IMR-90 (cell line): ENCODE data around the gene XPR1. TPM values are rescaled to one million over a fixed set of nuclear protein-coding genes. Genes with fewer than 3 reads are reported as not detected.

Experiments
- ATAC-seq: fragments of 200-7000 bp; cut with Tn5 transposase; 2 replicates; pipeline ENCODE4 v1.9.1; 2020; ENCODE audit warnings: low read depth, mild to moderate bottlenecking, moderate library complexity
- BruUV-seq: library from RNA; stranded (reverse); fragments of 400-500 nt; replicated peaks from 2 replicates; lab custom pipeline; 2021; lab: Mats Ljungman, UMichigan
- CTCF ChIA-PET: fragments of 300-600 bp; formaldehyde crosslinking; extraction: SDS; loops from one replicate; lab custom pipeline; 2021; ENCODE audit warnings: antibody characterized with exemption; lab: Yijun Ruan, JAX
- POLR2A ChIA-PET: fragments of 300-600 bp; sonication (Branson Sonifier 250); formaldehyde crosslinking; loops from one replicate; lab custom pipeline; 2022; ENCODE audit warnings: antibody characterized with exemption; ENCODE audit not compliant: unreplicated experiment; lab: Charles Lee
- DNase-seq: peaks from one replicate; pipeline ENCODE4 v3.0.0; 2013
- H2AFZ ChIP-seq: replicated peaks from 2 replicates; pipeline ENCODE3; 2013; ENCODE audit warnings: low read length, mild to moderate bottlenecking; ENCODE audit not compliant: poor library complexity
- H2AK5ac ChIP-seq: 2 replicates; pipeline ENCODE4 v1.6.1; 2013; ENCODE audit warnings: low read depth, low read length, inconsistent platforms
- H2AK9ac ChIP-seq: replicated peaks from 2 replicates; pipeline ENCODE3; 2013; ENCODE audit warnings: mild to moderate bottlenecking, low read depth, low read length, moderate library complexity; ENCODE audit not compliant: poor library complexity
- H2BK120ac ChIP-seq: 2 replicates; pipeline ENCODE4 v1.6.1; 2013; ENCODE audit warnings: low read depth, low read length, inconsistent platforms
- H2BK15ac ChIP-seq: 3 replicates; pipeline ENCODE4 v1.6.1; 2013; ENCODE audit warnings: low read depth, low read length, inconsistent platforms
- H2BK20ac ChIP-seq: 2 replicates; pipeline ENCODE4 v1.6.1; 2013; ENCODE audit warnings: low read depth, mild to moderate bottlenecking, inconsistent platforms, low read length, moderate library complexity
- H2BK5ac ChIP-seq: 2 replicates; pipeline ENCODE4 v1.6.1; 2013; ENCODE audit warnings: mild to moderate bottlenecking, low read depth, low read length, inconsistent platforms; ENCODE audit not compliant: poor library complexity, severe bottlenecking
- H3K14ac ChIP-seq: replicated peaks from 2 replicates; pipeline ENCODE4 v1.6.1; 2013; ENCODE audit warnings: low read depth, low read length, inconsistent platforms
- H3K18ac ChIP-seq: 2 replicates; pipeline ENCODE4 v1.6.1; 2013; ENCODE audit warnings: low read depth, low read length, control low read depth
- H3K23ac ChIP-seq: 2 replicates; pipeline ENCODE4 v1.6.1; 2013; ENCODE audit warnings: low read depth, low read length, inconsistent platforms
- H3K27ac ChIP-seq: 2 replicates; pipeline ENCODE4 v1.5.1; 2013; ENCODE audit warnings: mild to moderate bottlenecking, control low read depth, low read length; ENCODE audit not compliant: insufficient read depth
- H3K27me3 ChIP-seq: 2 replicates; pipeline ENCODE4 v1.6.1; 2013; ENCODE audit warnings: low read length; ENCODE audit not compliant: control insufficient read depth, insufficient read depth
- H3K36me3 ChIP-seq: 2 replicates; pipeline ENCODE4 v1.6.1; 2013; ENCODE audit warnings: low read length, mixed read lengths; ENCODE audit not compliant: control insufficient read depth, insufficient read depth
- H3K4ac ChIP-seq: 2 replicates; pipeline ENCODE4 v1.6.1; 2013; ENCODE audit warnings: low read depth, low read length, inconsistent platforms
- H3K4me1 ChIP-seq: 2 replicates; pipeline ENCODE4 v1.6.1; 2013; ENCODE audit warnings: low read length, mixed read lengths; ENCODE audit not compliant: control insufficient read depth, insufficient read depth
- H3K4me2 ChIP-seq: 2 replicates; pipeline ENCODE4 v1.6.1; 2013; ENCODE audit warnings: low read depth, mild to moderate bottlenecking, control low read depth, low read length, moderate library complexity
- H3K4me3 ChIP-seq: 2 replicates; pipeline ENCODE4 v1.5.1; 2013; ENCODE audit warnings: low read depth, mild to moderate bottlenecking, control low read depth, low read length, moderate library complexity; ENCODE audit not compliant: insufficient read depth
- H3K56ac ChIP-seq: 2 replicates; pipeline ENCODE4 v1.6.1; 2013; ENCODE audit warnings: low read length, inconsistent platforms; ENCODE audit not compliant: insufficient read depth; ENCODE audit errors: extremely low read depth
- H3K79me1 ChIP-seq, 2 experiments: 2 replicates each; pipeline ENCODE4 v1.6.1; 2013; ENCODE audit warnings: low read length in 2 of 2, inconsistent platforms in 1 of 2, low read depth in 1 of 2
- H3K9ac ChIP-seq: 2 replicates; pipeline ENCODE4 v1.6.1; 2013; ENCODE audit warnings: low read depth, low read length, control low read depth
- H3K9me1 ChIP-seq: 2 replicates; pipeline ENCODE4 v1.6.1; 2013; ENCODE audit warnings: low read length, inconsistent platforms; ENCODE audit not compliant: insufficient read depth
- H3K9me3 ChIP-seq: 2 replicates; pipeline ENCODE4 v1.6.1; 2013; ENCODE audit warnings: low read length; ENCODE audit not compliant: control insufficient read depth, insufficient read depth
- H4K20me1 ChIP-seq: 2 replicates; pipeline ENCODE4 v1.6.1; 2013; ENCODE audit warnings: low read length, inconsistent platforms; ENCODE audit not compliant: insufficient read depth
- H4K5ac ChIP-seq: 2 replicates; pipeline ENCODE4 v1.6.1; 2013; ENCODE audit warnings: mild to moderate bottlenecking, low read depth, low read length, control low read depth
- H4K8ac ChIP-seq, 2 experiments: 2 replicates each; pipeline ENCODE4 v1.6.1; 2013; ENCODE audit warnings: low read depth in 2 of 2, low read length in 2 of 2, control low read depth in 1 of 2, inconsistent platforms in 1 of 2
- H4K91ac ChIP-seq: 2 replicates; pipeline ENCODE4 v1.6.1; 2013; ENCODE audit warnings: low read depth, low read length, inconsistent platforms; ENCODE audit not compliant: insufficient read depth
- BHLHE40 ChIP-seq: fragments of 150-350 bp; IDR thresholded peaks from 2 replicates; pipeline ENCODE4 v1.6.1; 2016; ENCODE audit warnings: mild to moderate bottlenecking, low read depth, low read length
- FOS ChIP-seq: fragments of 150-350 bp; IDR thresholded peaks from 2 replicates; pipeline ENCODE4 v1.6.1; 2016; ENCODE audit warnings: low read depth, low read length
- MAFK ChIP-seq: IDR thresholded peaks from 2 replicates; pipeline ENCODE4 v1.6.1; 2012; ENCODE audit warnings: low read depth, low read length, improper control_type of control experiment
- MAZ ChIP-seq: IDR thresholded peaks from 2 replicates; pipeline ENCODE4 v1.6.1; 2012; ENCODE audit warnings: low read depth, mild to moderate bottlenecking, low read length, improper control_type of control experiment, moderate library complexity, borderline replicate concordance
- MXI1 ChIP-seq: IDR thresholded peaks from 2 replicates; pipeline ENCODE4 v1.6.1; 2012; ENCODE audit warnings: low read depth, mild to moderate bottlenecking, low read length, moderate library complexity, borderline replicate concordance
- NFE2L2 ChIP-seq: fragments of 150-350 bp; IDR thresholded peaks from 2 replicates; pipeline ENCODE4 v1.6.1; 2016; ENCODE audit warnings: low read depth, mild to moderate bottlenecking, low read length
- POLR2A ChIP-seq: IDR thresholded peaks from 2 replicates; pipeline ENCODE4 v1.6.1; 2012; ENCODE audit warnings: mild to moderate bottlenecking, low read depth, low read length
- RAD21 ChIP-seq: IDR thresholded peaks from 2 replicates; pipeline ENCODE4 v1.6.1; 2012; ENCODE audit warnings: low read length, improper control_type of control experiment
- RCOR1 ChIP-seq: IDR thresholded peaks from 2 replicates; pipeline ENCODE4 v1.6.1; 2012; ENCODE audit warnings: mild to moderate bottlenecking, low read length, improper control_type of control experiment; ENCODE audit not compliant: insufficient replicate concordance
- RFX5 ChIP-seq: IDR thresholded peaks from 2 replicates; pipeline ENCODE4 v1.8.0; 2012; ENCODE audit warnings: low read depth, mild to moderate bottlenecking, low read length, moderate library complexity
- SMC3 ChIP-seq: fragments of 150-350 bp; IDR thresholded peaks from 2 replicates; pipeline ENCODE4 v1.6.1; 2016; ENCODE audit warnings: low read depth, mild to moderate bottlenecking, antibody characterized with exemption, low read length, moderate library complexity
- USF2 ChIP-seq: fragments of 150-350 bp; IDR thresholded peaks from 2 replicates; pipeline ENCODE4 v1.6.1; 2017; ENCODE audit warnings: mild to moderate bottlenecking, antibody characterized with exemption, low read length, low read depth
- WGBS, 2 experiments: methylation state at CpG; one replicate each; pipeline versions ENCODE4 v1.1.5 to v1.1.7; 2013; ENCODE audit warnings: missing lambda C conversion rate in 2 of 2; ENCODE audit not compliant: insufficient read length in 1 of 2; ENCODE audit errors: extremely low coverage in 2 of 2; 5-methylcytosine and 5-hydroxymethylcytosine counted together
- dilution Hi-C: fragments of 300-500 bp; cut with HindIII; formaldehyde crosslinking; loops from one replicate; pipeline ENCODE4 v1.14.3; 2018; ENCODE audit warnings: low sequenced_read_pairs; ENCODE audit not compliant: unreplicated experiment
- in situ Hi-C: fragments of 300-500 bp; cut with MboI; formaldehyde crosslinking; loops from 3 replicates; pipeline ENCODE4 v1.14.3; 2019; ENCODE audit warnings: low sequenced_read_pairs, inconsistent platforms, mixed read lengths
- intact Hi-C: fragments of 100-400 bp; cut with micrococcal nuclease; formaldehyde crosslinking; loops from 2 replicates; pipeline ENCODE4 v1.10.0; 2022
- polyA plus RNA-seq, 3 experiments: library from polyadenylated mRNA; depleted of rRNA; stranded (reverse); fragments of >200 nt; gene quantifications; 2 replicates each; pipeline ENCODE4 v1.2.3, GENCODE V29; 2012; ENCODE audit warnings: low replicate concordance in 1 of 3
- total RNA-seq: library from RNA; depleted of rRNA; stranded (reverse); fragments of >200 nt; gene quantifications from 2 replicates; pipeline ENCODE4 v1.2.3, GENCODE V29; 2012
- TF ChIP-seq, protein P1 (sequence below): conservative IDR thresholded peaks from 2 replicates; pipeline ENCODE4 v1.5.1; 2012; ENCODE audit warnings: mild to moderate bottlenecking, low read depth, low read length, improper control_type of control experiment
- TF ChIP-seq, protein P2 (sequence below): fragments of 150-350 bp; IDR thresholded peaks from 2 replicates; pipeline ENCODE4 v1.6.1; 2016; ENCODE audit warnings: low read depth, mild to moderate bottlenecking, low read length, moderate library complexity, borderline replicate concordance

Gene XPR1
- total and polyA plus RNA-seq, 2 of the 4 experiments (the other 2 are of a cell fraction) = 11.8 to 25.1 TPM

GRCh38 chr1:180859306-180859705, 227.5 kb downstream of the XPR1 start:
- ChIA-PET CTCF (no interaction called here), POLR2A (no interaction called here)
- no TSS peak for BruUV-seq
- H3K4me1 ChIP-seq = peaks cover 2% of the 10 kb centered on the region; the same call in 1 of the 2 replicates
- H3K9me3 ChIP-seq = no peaks in the 10 kb centered on the region
- H2BK5ac ChIP-seq = no peak overlapping the region
- H3K18ac ChIP-seq = no peak overlapping the region
- no peaks in the 10 kb centered on the region for H4K20me1 ChIP-seq
- no peaks in the 10 kb centered on the region for H3K36me3 ChIP-seq
- no peak overlapping the region for H3K9ac ChIP-seq
- intact Hi-C loops = no loop called here
- H3K23ac ChIP-seq = no peak overlapping the region
- dilution Hi-C loops = no loop called here
- H3K4me2 ChIP-seq = no peak overlapping the region
- no peak overlapping the region for H2AK5ac ChIP-seq
- H2BK15ac ChIP-seq = no peak overlapping the region
- no peak overlapping the region for H2AK9ac ChIP-seq
- no peak overlapping the region for H4K5ac ChIP-seq
- H3K27ac ChIP-seq = no peak overlapping the region
- no peaks in the 10 kb centered on the region; the same call in 1 of the 2 replicates for H3K9me1 ChIP-seq
- H4K8ac ChIP-seq = no peak overlapping the region
- in situ Hi-C loops = loop anchor here (10.0 kb wide), 1 partner anchor 235 kb away; no protein-coding TSS in a partner anchor
- no peak overlapping the region for H2BK20ac ChIP-seq
- H3K27me3 ChIP-seq = no peaks in the 10 kb centered on the region
- H3K4ac ChIP-seq = no peak overlapping the region
- H3K4me3 ChIP-seq = no peak overlapping the region
- no peak for DNase-seq
- no peak overlapping the region for H3K14ac ChIP-seq
- H3K56ac ChIP-seq = no peak overlapping the region
- H2BK120ac ChIP-seq = no peak overlapping the region
- no peak for TF ChIP-seq RFX5
- no peak for TF ChIP-seq MAZ
- no peak for TF ChIP-seq USF2
- TF ChIP-seq MXI1 = no peak
- no peak for TF ChIP-seq SMC3
- no peak for TF ChIP-seq NFE2L2
- no peak for TF ChIP-seq BHLHE40
- TF ChIP-seq RCOR1 = no peak
- no peak for TF ChIP-seq POLR2A
- TF ChIP-seq, protein P1, sequence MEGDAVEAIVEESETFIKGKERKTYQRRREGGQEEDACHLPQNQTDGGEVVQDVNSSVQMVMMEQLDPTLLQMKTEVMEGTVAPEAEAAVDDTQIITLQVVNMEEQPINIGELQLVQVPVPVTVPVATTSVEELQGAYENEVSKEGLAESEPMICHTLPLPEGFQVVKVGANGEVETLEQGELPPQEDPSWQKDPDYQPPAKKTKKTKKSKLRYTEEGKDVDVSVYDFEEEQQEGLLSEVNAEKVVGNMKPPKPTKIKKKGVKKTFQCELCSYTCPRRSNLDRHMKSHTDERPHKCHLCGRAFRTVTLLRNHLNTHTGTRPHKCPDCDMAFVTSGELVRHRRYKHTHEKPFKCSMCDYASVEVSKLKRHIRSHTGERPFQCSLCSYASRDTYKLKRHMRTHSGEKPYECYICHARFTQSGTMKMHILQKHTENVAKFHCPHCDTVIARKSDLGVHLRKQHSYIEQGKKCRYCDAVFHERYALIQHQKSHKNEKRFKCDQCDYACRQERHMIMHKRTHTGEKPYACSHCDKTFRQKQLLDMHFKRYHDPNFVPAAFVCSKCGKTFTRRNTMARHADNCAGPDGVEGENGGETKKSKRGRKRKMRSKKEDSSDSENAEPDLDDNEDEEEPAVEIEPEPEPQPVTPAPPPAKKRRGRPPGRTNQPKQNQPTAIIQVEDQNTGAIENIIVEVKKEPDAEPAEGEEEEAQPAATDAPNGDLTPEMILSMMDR = no peak
- no peak for TF ChIP-seq FOS
- TF ChIP-seq RAD21 = no peak
- no peak for TF ChIP-seq MAFK
- TF ChIP-seq, protein P2, sequence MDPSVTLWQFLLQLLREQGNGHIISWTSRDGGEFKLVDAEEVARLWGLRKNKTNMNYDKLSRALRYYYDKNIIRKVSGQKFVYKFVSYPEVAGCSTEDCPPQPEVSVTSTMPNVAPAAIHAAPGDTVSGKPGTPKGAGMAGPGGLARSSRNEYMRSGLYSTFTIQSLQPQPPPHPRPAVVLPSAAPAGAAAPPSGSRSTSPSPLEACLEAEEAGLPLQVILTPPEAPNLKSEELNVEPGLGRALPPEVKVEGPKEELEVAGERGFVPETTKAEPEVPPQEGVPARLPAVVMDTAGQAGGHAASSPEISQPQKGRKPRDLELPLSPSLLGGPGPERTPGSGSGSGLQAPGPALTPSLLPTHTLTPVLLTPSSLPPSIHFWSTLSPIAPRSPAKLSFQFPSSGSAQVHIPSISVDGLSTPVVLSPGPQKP = no peak
- H2AFZ ChIP-seq = no peak overlapping the region
- no peaks in the 10 kb centered on the region; a peak in 1 of 4 replicates for H3K79me1 ChIP-seq
- H4K91ac ChIP-seq = no peak overlapping the region
- WGBS, 2 experiments = no CpG with 5 or more reads among the region's 1 CpG
- no peak for ATAC-seq
